Gastroesophageal sphincter (tissue), 3 donors: ENCODE measurements around the gene SLC23A2.

Source experiments
- CTCF ChIP-seq, 4 experiments: fragments of 200-600 bp in 2 of 4; fragments of 450-650 bp in 2 of 4; sonication (generic) in 1 of 4; IDR thresholded peaks; one replicate each; pipeline ENCODE4 v1.5.1; 2017 to 2019; ENCODE audit warnings: antibody characterized with exemption in 4 of 4, mild to moderate bottlenecking in 2 of 4, moderate library complexity in 2 of 4
- EP300 ChIP-seq: sonication (generic); formaldehyde crosslinking; IDR thresholded peaks from one replicate; pipeline ENCODE4 v1.6.1; 2017; ENCODE audit warnings: antibody characterized with exemption, mild to moderate bottlenecking
- POLR2A ChIP-seq, 2 donors: fragments of 450-650 bp; IDR thresholded peaks; one replicate each; pipeline ENCODE4 v1.6.1; 2017; ENCODE audit warnings: antibody characterized with exemption in 2 of 2, mild to moderate bottlenecking in 2 of 2, moderate library complexity in 1 of 2
- POLR2AphosphoS5 ChIP-seq: sonication (generic); formaldehyde crosslinking; IDR thresholded peaks from one replicate; pipeline ENCODE4 v1.6.1; 2017; ENCODE audit warnings: antibody characterized with exemption

GRCh38 chr20:5046656-5047339 is 45.5 kb upstream of the SLC23A2 start:
- TF ChIP-seq CTCF (IDR thresholded peaks at IDR 0.05) (no peak), EP300 (no peak), POLR2A (IDR thresholded peaks at IDR 0.05) (no peak), POLR2AphosphoS5 (no peak)
